Neural progenitor cell (in vitro differentiated cells): ENCODE measurements around the gene LKAAEAR1. TPM values are rescaled to one million over a fixed set of nuclear protein-coding genes. Genes with fewer than 3 reads are reported as not detected.

Experiments
- DNase-seq: peaks from one replicate; pipeline ENCODE4 v3.0.0-alpha.2; 2016; ENCODE audit warnings: low spot score
- H2AFZ ChIP-seq: fragments of 200-600 bp; sonication (generic); replicated peaks from 2 replicates; pipeline ENCODE4 v1.6.1; 2016; ENCODE audit warnings: antibody characterized with exemption
- H3F3A ChIP-seq: fragments of 200-600 bp; sonication (generic); 2 replicates; pipeline ENCODE4 v1.6.1; 2016; ENCODE audit warnings: antibody characterized with exemption, low read depth
- H3K27ac ChIP-seq: fragments of 200-600 bp; sonication (generic); 2 replicates; pipeline ENCODE4 v1.5.1; 2016; ENCODE audit warnings: mild to moderate bottlenecking
- H3K27me3 ChIP-seq: fragments of 200-600 bp; sonication (generic); 2 replicates; pipeline ENCODE4 v1.6.1; 2016; ENCODE audit warnings: mild to moderate bottlenecking, moderate library complexity
- H3K36me3 ChIP-seq: fragments of 200-600 bp; sonication (generic); 2 replicates; pipeline ENCODE4 v1.5.1; 2016
- H3K4me1 ChIP-seq: fragments of 200-600 bp; sonication (generic); 2 replicates; pipeline ENCODE4 v1.6.1; 2016; ENCODE audit warnings: mixed run types
- H3K4me2 ChIP-seq: fragments of 200-600 bp; sonication (generic); 2 replicates; pipeline ENCODE4 v1.6.1; 2016
- H3K4me3 ChIP-seq: fragments of 200-600 bp; sonication (generic); 2 replicates; pipeline ENCODE4 v1.5.1; 2016
- H3K79me2 ChIP-seq: fragments of 200-600 bp; sonication (generic); 2 replicates; pipeline ENCODE4 v1.6.1; 2016; ENCODE audit warnings: low read depth
- H3K9ac ChIP-seq: fragments of 200-600 bp; sonication (generic); 2 replicates; pipeline ENCODE4 v1.6.1; 2016
- H3K9me3 ChIP-seq: fragments of 200-600 bp; sonication (generic); 2 replicates; pipeline ENCODE4 v1.5.1; 2016; ENCODE audit warnings: low read depth
- H4K20me1 ChIP-seq: fragments of 200-600 bp; sonication (generic); 2 replicates; pipeline ENCODE4 v1.6.1; 2016; ENCODE audit warnings: low read depth
- H3K27ac Mint-ChIP-seq: 3 replicates; pipeline ENCODE4 v1.8.0; 2021; ENCODE audit warnings: mixed read lengths
- H3K27me3 Mint-ChIP-seq: 2 replicates; pipeline ENCODE4 v1.8.0; 2022; ENCODE audit warnings: low read depth, mild to moderate bottlenecking, inconsistent platforms, moderate library complexity, mixed read lengths; ENCODE audit not compliant: insufficient read depth
- H3K36me3 Mint-ChIP-seq: 3 replicates; pipeline ENCODE4 v1.8.0; 2021; ENCODE audit warnings: mixed read lengths
- H3K4me1 Mint-ChIP-seq: 3 replicates; pipeline ENCODE4 v1.8.0; 2021; ENCODE audit warnings: mixed read lengths
- H3K4me3 Mint-ChIP-seq: 3 replicates; pipeline ENCODE4 v1.8.0; 2021; ENCODE audit warnings: mild to moderate bottlenecking, moderate library complexity, mixed read lengths
- H3K9me3 Mint-ChIP-seq: 3 replicates; pipeline ENCODE4 v1.8.0; 2020; ENCODE audit warnings: mixed read lengths
- CTCF ChIP-seq: fragments of 200-600 bp; sonication (generic); IDR thresholded peaks from 2 replicates; pipeline ENCODE4 v1.5.1; 2017; ENCODE audit warnings: antibody characterized with exemption, mild to moderate bottlenecking
- EZH2 ChIP-seq: fragments of 200-600 bp; sonication (generic); IDR thresholded peaks from 2 replicates; pipeline ENCODE4 v1.6.1; 2017; ENCODE audit warnings: antibody characterized with exemption, mild to moderate bottlenecking, moderate library complexity
- EZH2phosphoT487 ChIP-seq: fragments of 200-600 bp; sonication (generic); IDR thresholded peaks from 2 replicates; pipeline ENCODE4 v1.6.1; 2017; ENCODE audit warnings: antibody characterized with exemption
- total RNA-seq: library from RNA; depleted of rRNA; stranded (reverse); fragments of >200 nt; gene quantifications from 2 replicates; pipeline ENCODE4 v1.2.3, GENCODE V29; 2015; ENCODE audit warnings: low replicate concordance

Gene LKAAEAR1
- total RNA-seq, 1 donor from 2014 or later = not detected

GRCh38 chr20:64080813-64081623, 3.2 kb downstream of the LKAAEAR1 start:
- no peaks in the 10 kb centered on the region for H3K9me3 ChIP-seq
- no peak overlapping the region for H3K27ac ChIP-seq
- peak overlapping the region; percentile 77 for H3K4me3 ChIP-seq
- no peak overlapping the region for H2AFZ ChIP-seq
- peaks cover 19% of the 10 kb centered on the region for H4K20me1 ChIP-seq
- peaks cover 69% of the 10 kb centered on the region for H3K27me3 ChIP-seq
- no peak overlapping the region for H3K27ac Mint-ChIP-seq
- peaks cover 1% of the 10 kb centered on the region for H3K9me3 Mint-ChIP-seq
- H3K79me2 ChIP-seq = no peaks in the 10 kb centered on the region
- H3K4me1 ChIP-seq = peaks cover 27% of the 10 kb centered on the region
- H3K4me2 ChIP-seq = peak overlapping the region; percentile 96
- peak overlapping the region; percentile 86 for H3K4me3 Mint-ChIP-seq
- H3K4me1 Mint-ChIP-seq = peaks cover 41% of the 10 kb centered on the region
- no peak for DNase-seq
- no peaks in the 10 kb centered on the region for H3K36me3 Mint-ChIP-seq
- no peak overlapping the region for H3K9ac ChIP-seq
- no peak for TF ChIP-seq EZH2phosphoT487
- TF ChIP-seq EZH2 = no peak
- no peak for TF ChIP-seq CTCF
- no peaks in the 10 kb centered on the region for H3K36me3 ChIP-seq
- H3F3A ChIP-seq = peaks cover 55% of the 10 kb centered on the region
- peaks cover 16% of the 10 kb centered on the region for H3K27me3 Mint-ChIP-seq

GRCh38 chr20:64080013-64080812, 4.0 kb downstream of the LKAAEAR1 start, which contains the start of gene OPRL1:
OPRL1 (plus strand) TSS chr20:64080082; CDS start chr20:64092721, 12,639 bp downstream.
- TF ChIP-seq EZH2phosphoT487 (no peak), CTCF (no peak), EZH2 (no peak)
- Histone ChIP-seq H4K20me1 (peaks cover 19% of the 10 kb centered on the region), H3K36me3 (no peaks in the 10 kb centered on the region), H3K4me2 (peak within 1 kb of the TSS; percentile 99), H2AFZ (peak within 1 kb of the TSS; percentile 82), H3K4me1 (peaks cover 27% of the 10 kb centered on the region), H3K27me3 (peaks cover 61% of the 10 kb centered on the region), H3K4me3 (peak within 1 kb of the TSS; percentile 77), H3K9me3 (no peaks in the 10 kb centered on the region), H3K27ac (no peak within 1 kb of the TSS), H3K79me2 (no peaks in the 10 kb centered on the region), H3K9ac (peak within 1 kb of the TSS; percentile 28), H3F3A (peaks cover 55% of the 10 kb centered on the region)
- Mint-ChIP-seq H3K27ac (no peak within 1 kb of the TSS), H3K4me3 (peak within 1 kb of the TSS; percentile 86), H3K9me3 (no peaks in the 10 kb centered on the region), H3K4me1 (peaks cover 39% of the 10 kb centered on the region), H3K27me3 (peaks cover 8% of the 10 kb centered on the region), H3K36me3 (no peaks in the 10 kb centered on the region)
- peak; percentile 54 for DNase-seq

- peak; percentile 92 for DNase-seq
- Histone ChIP-seq H3F3A (peaks cover 53% of the 10 kb centered on the region), H3K9ac (peak within 1 kb of the TSS; percentile 28), H3K9me3 (no peaks in the 10 kb centered on the region), H3K4me2 (peak within 1 kb of the TSS; percentile 99), H3K79me2 (no peaks in the 10 kb centered on the region), H3K36me3 (no peaks in the 10 kb centered on the region), H3K27me3 (peaks cover 53% of the 10 kb centered on the region), H3K27ac (no peak within 1 kb of the TSS), H3K4me3 (peak within 1 kb of the TSS; percentile 77), H3K4me1 (peaks cover 22% of the 10 kb centered on the region), H4K20me1 (peaks cover 19% of the 10 kb centered on the region), H2AFZ (peak within 1 kb of the TSS; percentile 82)
- H3K27me3 Mint-ChIP-seq = peaks cover 5% of the 10 kb centered on the region
- peaks cover 36% of the 10 kb centered on the region for H3K4me1 Mint-ChIP-seq
- no peak for TF ChIP-seq CTCF
- TF ChIP-seq EZH2 = peak; percentile 39
- TF ChIP-seq EZH2phosphoT487 = no peak
- H3K27ac Mint-ChIP-seq = no peak within 1 kb of the TSS
- peak within 1 kb of the TSS; percentile 86 for H3K4me3 Mint-ChIP-seq
- no peaks in the 10 kb centered on the region for H3K9me3 Mint-ChIP-seq
- no peaks in the 10 kb centered on the region for H3K36me3 Mint-ChIP-seq
Measured at GRCh38 chr20:64079273-64080012, 4.8 kb downstream of the LKAAEAR1 start, which contains the start of gene RGS19. RGS19 (minus strand) TSS chr20:64079518; CDS start chr20:64076886, 2,632 bp downstream.
